ENCODE results near the gene PPARGC1A.

- TF ChIP-seq, protein P1, sequence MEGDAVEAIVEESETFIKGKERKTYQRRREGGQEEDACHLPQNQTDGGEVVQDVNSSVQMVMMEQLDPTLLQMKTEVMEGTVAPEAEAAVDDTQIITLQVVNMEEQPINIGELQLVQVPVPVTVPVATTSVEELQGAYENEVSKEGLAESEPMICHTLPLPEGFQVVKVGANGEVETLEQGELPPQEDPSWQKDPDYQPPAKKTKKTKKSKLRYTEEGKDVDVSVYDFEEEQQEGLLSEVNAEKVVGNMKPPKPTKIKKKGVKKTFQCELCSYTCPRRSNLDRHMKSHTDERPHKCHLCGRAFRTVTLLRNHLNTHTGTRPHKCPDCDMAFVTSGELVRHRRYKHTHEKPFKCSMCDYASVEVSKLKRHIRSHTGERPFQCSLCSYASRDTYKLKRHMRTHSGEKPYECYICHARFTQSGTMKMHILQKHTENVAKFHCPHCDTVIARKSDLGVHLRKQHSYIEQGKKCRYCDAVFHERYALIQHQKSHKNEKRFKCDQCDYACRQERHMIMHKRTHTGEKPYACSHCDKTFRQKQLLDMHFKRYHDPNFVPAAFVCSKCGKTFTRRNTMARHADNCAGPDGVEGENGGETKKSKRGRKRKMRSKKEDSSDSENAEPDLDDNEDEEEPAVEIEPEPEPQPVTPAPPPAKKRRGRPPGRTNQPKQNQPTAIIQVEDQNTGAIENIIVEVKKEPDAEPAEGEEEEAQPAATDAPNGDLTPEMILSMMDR (conservative IDR thresholded peaks at IDR 0.05 in 1 of 2, IDR thresholded peaks at IDR 0.05 in 1 of 2; ENCODE audit: extremely low read depth in 1 of 2, insufficient read depth in 1 of 2, low read depth in 1 of 2, low read length in 2 of 2): no peak
- TF ChIP-seq EZH2 (IDR thresholded peaks at IDR 0.05; ENCODE audit: borderline replicate concordance, low read length): no peak
These were observed 10.8 kb upstream of the PPARGC1A start for GRCh38 chr4:23900636-23901035.

Data from mammary epithelial cell (primary cell).